ENCODE data around the gene UNC13A. TPM values are rescaled to one million over a fixed set of nuclear protein-coding genes. Genes with fewer than 3 reads are reported as not detected.

Gene UNC13A
- total RNA-seq, 1 experiment from 2014 or later, result 29.0 TPM

DNA sequence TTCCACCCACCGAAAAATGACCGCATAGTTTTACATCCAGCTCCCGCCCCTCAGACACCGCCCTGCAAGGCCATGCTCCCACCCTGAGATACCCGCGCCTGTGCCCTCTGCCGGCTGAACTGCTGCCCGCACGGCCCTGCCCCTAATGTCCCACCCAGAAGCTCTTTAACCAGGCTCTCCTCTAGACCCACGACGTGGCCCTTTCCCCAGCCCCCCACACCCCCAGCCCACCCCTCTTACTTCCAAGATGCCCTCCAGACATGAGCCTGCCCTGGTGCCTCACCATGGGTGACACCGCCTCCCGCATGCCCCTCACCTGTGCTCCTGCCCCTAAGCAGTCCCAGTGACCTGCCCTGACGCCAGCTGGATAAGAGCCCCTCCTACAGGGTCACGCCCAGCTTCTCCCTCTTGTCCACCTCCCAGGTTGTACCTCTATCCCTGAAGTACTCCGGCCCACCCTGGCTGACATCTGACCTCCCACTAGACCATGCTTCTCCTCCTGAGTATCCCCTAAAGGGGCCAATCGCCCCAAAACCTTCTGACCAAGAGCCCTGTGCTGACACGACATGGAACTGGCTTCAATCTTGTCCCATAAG, 81.5 kb downstream of the UNC13A start:
- Histone ChIP-seq H3K9me2 (ENCODE audit: insufficient read depth) (no peaks in the 10 kb centered on the region), H2AFZ (ENCODE audit: low read depth, low read length, poor library complexity, severe bottlenecking) (no peak overlapping the region), H4K20me1 (ENCODE audit: insufficient read depth) (no peaks in the 10 kb centered on the region), H3K79me2 (ENCODE audit: insufficient read depth, low read length) (no peaks in the 10 kb centered on the region), H3K9me3 (ENCODE audit: control insufficient read depth in 1 of 2, insufficient read depth in 1 of 2, low read depth in 1 of 2, low read length in 2 of 2) (no peaks in the 10 kb centered on the region), H3K4me2 (ENCODE audit: low read length) (peak overlapping the region; percentile 70), H3K4me1 (ENCODE audit: control insufficient read depth in 1 of 2, insufficient read depth in 2 of 2, low read length in 2 of 2) (peaks cover 8 to 19% of the 10 kb centered on the region in 2 experiments), H3K27me3 (ENCODE audit: insufficient read depth, low read length) (no peaks in the 10 kb centered on the region), H3K4me3 (replicated peaks in 1 of 2; ENCODE audit: low read depth in 1 of 2, low read length in 2 of 2) (peak overlapping the region; percentile 7 to 37; a peak in 1 of 4 replicates), H3K9ac (ENCODE audit: low read length) (peak overlapping the region; percentile 17; the same call in 1 of the 2 replicates), H3K36me3 (ENCODE audit: control insufficient read depth in 1 of 2, insufficient read depth in 2 of 2, low read length in 2 of 2) (0 out of 4 replicates have a peak, but pooled peaks cover 0 to 5% of the 10 kb centered on the region in 2 experiments), H3K27ac (ENCODE audit: low read depth, low read length) (peak overlapping the region; percentile 87; the same call in 1 of the 2 replicates)
- CTCF ChIA-PET, result interaction anchor here (0.7 to 3.1 kb wide), 22 partner anchors 10 to 249 kb away, joined by 3 to 30 read pairs (median 4); no protein-coding TSS in a partner anchor
- ATAC-seq, result no peak
- no peak for DNase-seq (ENCODE audit: low read depth, low spot score)
- RAD21 ChIA-PET (ENCODE audit: low non-redundant PET in 1 of 2, low total read pairs in 2 of 2, uncharacterized antibody in 2 of 2, unreplicated experiment in 2 of 2), result interaction anchor here (0.6 to 1.6 kb wide), 4 partner anchors 15 to 197 kb away, joined by 3 to 6 read pairs (median 3); no protein-coding TSS in a partner anchor
- intact Hi-C loops (cut with micrococcal nuclease), result loop anchor here (5.0 kb wide), 1 partner anchor 171 kb away; no protein-coding TSS in a partner anchor
- TF ChIP-seq, protein P1, sequence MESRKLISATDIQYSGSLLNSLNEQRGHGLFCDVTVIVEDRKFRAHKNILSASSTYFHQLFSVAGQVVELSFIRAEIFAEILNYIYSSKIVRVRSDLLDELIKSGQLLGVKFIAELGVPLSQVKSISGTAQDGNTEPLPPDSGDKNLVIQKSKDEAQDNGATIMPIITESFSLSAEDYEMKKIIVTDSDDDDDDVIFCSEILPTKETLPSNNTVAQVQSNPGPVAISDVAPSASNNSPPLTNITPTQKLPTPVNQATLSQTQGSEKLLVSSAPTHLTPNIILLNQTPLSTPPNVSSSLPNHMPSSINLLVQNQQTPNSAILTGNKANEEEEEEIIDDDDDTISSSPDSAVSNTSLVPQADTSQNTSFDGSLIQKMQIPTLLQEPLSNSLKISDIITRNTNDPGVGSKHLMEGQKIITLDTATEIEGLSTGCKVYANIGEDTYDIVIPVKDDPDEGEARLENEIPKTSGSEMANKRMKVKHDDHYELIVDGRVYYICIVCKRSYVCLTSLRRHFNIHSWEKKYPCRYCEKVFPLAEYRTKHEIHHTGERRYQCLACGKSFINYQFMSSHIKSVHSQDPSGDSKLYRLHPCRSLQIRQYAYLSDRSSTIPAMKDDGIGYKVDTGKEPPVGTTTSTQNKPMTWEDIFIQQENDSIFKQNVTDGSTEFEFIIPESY (IDR thresholded peaks at IDR 0.05; ENCODE audit: extremely low read depth, insufficient replicate concordance, low read length), result no peak
- TF ChIP-seq FOSL1 (IDR thresholded peaks at IDR 0.05; ENCODE audit: low read depth) (no peak), EGR1 (IDR thresholded peaks at IDR 0.05; ENCODE audit: low read depth) (no peak), SRF (IDR thresholded peaks at IDR 0.05; ENCODE audit: low read depth) (no peak), ZNF274 (IDR thresholded peaks at IDR 0.05; ENCODE audit: low read depth, low read length) (no peak), EZH2phosphoT487 (IDR thresholded peaks at IDR 0.05; ENCODE audit: borderline replicate concordance) (no peak), ELF1 (IDR thresholded peaks at IDR 0.05; ENCODE audit: borderline replicate concordance, low read depth) (no peak)
- TF ChIP-seq, protein P2, sequence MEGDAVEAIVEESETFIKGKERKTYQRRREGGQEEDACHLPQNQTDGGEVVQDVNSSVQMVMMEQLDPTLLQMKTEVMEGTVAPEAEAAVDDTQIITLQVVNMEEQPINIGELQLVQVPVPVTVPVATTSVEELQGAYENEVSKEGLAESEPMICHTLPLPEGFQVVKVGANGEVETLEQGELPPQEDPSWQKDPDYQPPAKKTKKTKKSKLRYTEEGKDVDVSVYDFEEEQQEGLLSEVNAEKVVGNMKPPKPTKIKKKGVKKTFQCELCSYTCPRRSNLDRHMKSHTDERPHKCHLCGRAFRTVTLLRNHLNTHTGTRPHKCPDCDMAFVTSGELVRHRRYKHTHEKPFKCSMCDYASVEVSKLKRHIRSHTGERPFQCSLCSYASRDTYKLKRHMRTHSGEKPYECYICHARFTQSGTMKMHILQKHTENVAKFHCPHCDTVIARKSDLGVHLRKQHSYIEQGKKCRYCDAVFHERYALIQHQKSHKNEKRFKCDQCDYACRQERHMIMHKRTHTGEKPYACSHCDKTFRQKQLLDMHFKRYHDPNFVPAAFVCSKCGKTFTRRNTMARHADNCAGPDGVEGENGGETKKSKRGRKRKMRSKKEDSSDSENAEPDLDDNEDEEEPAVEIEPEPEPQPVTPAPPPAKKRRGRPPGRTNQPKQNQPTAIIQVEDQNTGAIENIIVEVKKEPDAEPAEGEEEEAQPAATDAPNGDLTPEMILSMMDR (IDR thresholded peaks at IDR 0.05 in 2 of 3, conservative IDR thresholded peaks at IDR 0.05 in 1 of 3; ENCODE audit: borderline replicate concordance in 1 of 3, insufficient read depth in 1 of 3, low read depth in 2 of 3, low read length in 2 of 3), result peak in 1 of 3 experiments; percentile 27; a peak in 1 of 6 replicates
- POLR2A ChIA-PET, result interaction anchor here (0.8 to 2.1 kb wide), 7 partner anchors 9 to 252 kb away, joined by 3 to 10 read pairs (median 3); partner anchors contain the start of genes B3GNT3 and RPL18A
- BruUV-seq (replicated peaks), result no TSS peak

Measured in HCT116 (cell line).